WI38 (cell line): Measurements from ENCODE around the gene RBMS3.

Source experiments
- H3K4me3 ChIP-seq: 2 replicates; pipeline ENCODE4 v1.5.1; 2011; ENCODE audit warnings: low read depth, mild to moderate bottlenecking, control low read depth, low read length
- CTCF ChIP-seq: IDR thresholded peaks from 2 replicates; pipeline ENCODE4 v1.5.1; 2012; ENCODE audit warnings: low read depth, mild to moderate bottlenecking, control low read depth, low read length

Gene RBMS3

GRCh38 chr3:29977360-29977759, 696.5 kb downstream of the RBMS3 start:
- TF ChIP-seq CTCF = no peak
- H3K4me3 ChIP-seq = no peak overlapping the region

DNA sequence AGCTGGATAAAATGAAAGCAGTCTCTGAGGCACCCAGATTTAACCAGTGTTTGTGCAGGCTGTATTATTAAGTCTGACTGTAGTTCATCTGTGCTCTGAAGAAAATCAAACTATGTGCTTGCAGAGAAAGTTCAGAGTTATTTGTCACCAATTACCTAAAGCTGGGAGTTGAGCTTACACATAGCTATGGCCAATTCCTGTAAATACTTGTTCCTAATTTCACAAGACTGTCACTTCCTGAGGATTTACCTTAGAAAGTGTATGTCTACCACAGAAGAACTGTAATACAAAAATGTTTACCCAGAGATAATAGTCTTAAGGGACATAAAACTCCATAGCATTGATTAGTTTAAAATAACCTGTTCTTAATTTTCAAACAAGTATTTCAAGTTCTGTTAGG, 697.2 kb downstream of the RBMS3 start:
- TF ChIP-seq CTCF = no peak
- no peak overlapping the region for H3K4me3 ChIP-seq

- TF ChIP-seq CTCF = no peak
Observed at GRCh38 chr3:29991198-29991597, 710.3 kb downstream of the RBMS3 start.

DNA sequence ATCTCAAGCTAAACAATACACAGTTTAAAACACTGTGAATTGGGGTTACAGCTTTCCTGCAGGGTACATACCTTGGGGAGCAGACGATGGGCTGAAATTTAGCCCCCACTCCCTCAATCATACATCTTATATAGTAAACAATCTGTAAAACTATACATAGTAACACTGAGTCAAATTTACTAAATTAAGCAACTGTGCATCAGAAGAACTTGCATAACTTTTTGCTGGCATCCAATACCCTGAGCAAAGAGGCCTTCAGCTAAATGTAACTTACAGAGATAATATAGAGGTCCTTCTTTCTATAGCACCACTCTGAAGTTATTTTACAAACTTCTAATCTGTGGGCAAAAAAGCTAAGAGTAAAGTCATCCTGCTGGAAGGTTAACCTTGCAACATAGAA, 721.9 kb downstream of the RBMS3 start:
- no peak overlapping the region for H3K4me3 ChIP-seq
- no peak for TF ChIP-seq CTCF

More at GRCh38 chr3:29991198-29991597, 710.3 kb downstream of the RBMS3 start:
- no peak overlapping the region for H3K4me3 ChIP-seq

GRCh38 chr3:30003741-30004140, 722.9 kb downstream of the RBMS3 start:
- TF ChIP-seq CTCF = no peak
- H3K4me3 ChIP-seq = no peak overlapping the region

DNA sequence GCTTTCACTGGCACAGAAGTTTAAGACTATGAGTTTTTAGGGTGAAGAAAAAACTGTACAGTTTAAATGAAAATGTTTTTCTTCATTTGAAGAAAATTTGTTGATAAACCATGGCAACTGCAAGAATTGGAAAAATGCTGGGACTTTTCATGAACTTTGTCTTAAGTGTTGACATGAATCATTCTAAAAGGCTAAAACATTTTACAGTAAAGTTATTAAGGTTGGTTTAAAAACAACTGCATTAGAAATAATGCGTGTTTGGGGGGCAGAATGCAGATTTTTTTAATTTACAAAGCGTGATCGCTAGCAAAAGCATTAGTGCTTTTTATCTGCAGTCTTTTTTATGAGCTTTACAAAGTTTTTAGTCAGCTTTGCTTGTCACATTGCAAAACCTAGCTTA, 723.6 kb downstream of the RBMS3 start:
- TF ChIP-seq CTCF = no peak
- H3K4me3 ChIP-seq = no peak overlapping the region

DNA sequence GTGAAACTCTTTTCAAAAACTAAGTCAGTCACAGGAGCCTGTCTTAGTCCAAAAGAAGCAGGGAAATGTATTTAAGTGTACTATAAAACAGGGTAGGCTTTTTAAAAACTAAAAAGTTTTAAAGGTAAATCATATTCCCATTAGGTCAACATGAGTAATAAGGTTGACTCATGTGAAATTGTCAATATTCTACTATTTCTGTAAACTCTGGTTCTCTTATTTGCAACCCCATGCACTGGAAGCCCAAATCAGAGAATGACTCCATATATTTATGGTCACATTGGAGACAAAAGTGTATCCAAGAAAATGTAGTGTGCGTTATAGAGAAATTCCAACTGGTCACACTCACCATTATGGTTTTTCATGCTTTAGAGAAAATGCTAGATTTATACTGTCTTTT, 725.2 kb downstream of the RBMS3 start:
- no peak overlapping the region for H3K4me3 ChIP-seq
- TF ChIP-seq CTCF = no peak
